Fibroblast of mammary gland (primary cell): Measurements from ENCODE around the gene PCSK6.
A peak's percentile ranks its signal among the peaks of the same experiment; 100 is the strongest.
"Not testable (repeated sequence)": the region's sequence is repeated elsewhere in the genome, so short reads cannot be mapped to it uniquely, and the experiment has no call there.

Experiments used
- DNase-seq: peaks from one replicate; pipeline ENCODE4 v3.0.0-alpha.2; 2010; ENCODE audit warnings: low read depth
- H3K4me3 ChIP-seq: 2 replicates; pipeline ENCODE4 v1.5.1; 2011; ENCODE audit warnings: low read depth, mild to moderate bottlenecking, low read length, moderate library complexity; ENCODE audit not compliant: control insufficient read depth
- TF ChIP-seq, protein P1 (sequence below): conservative IDR thresholded peaks from 2 replicates; pipeline ENCODE4 v1.5.1; 2011; ENCODE audit warnings: low read depth, low read length, inconsistent platforms; ENCODE audit not compliant: control insufficient read depth, insufficient read depth

PCSK6 gene

DNA sequence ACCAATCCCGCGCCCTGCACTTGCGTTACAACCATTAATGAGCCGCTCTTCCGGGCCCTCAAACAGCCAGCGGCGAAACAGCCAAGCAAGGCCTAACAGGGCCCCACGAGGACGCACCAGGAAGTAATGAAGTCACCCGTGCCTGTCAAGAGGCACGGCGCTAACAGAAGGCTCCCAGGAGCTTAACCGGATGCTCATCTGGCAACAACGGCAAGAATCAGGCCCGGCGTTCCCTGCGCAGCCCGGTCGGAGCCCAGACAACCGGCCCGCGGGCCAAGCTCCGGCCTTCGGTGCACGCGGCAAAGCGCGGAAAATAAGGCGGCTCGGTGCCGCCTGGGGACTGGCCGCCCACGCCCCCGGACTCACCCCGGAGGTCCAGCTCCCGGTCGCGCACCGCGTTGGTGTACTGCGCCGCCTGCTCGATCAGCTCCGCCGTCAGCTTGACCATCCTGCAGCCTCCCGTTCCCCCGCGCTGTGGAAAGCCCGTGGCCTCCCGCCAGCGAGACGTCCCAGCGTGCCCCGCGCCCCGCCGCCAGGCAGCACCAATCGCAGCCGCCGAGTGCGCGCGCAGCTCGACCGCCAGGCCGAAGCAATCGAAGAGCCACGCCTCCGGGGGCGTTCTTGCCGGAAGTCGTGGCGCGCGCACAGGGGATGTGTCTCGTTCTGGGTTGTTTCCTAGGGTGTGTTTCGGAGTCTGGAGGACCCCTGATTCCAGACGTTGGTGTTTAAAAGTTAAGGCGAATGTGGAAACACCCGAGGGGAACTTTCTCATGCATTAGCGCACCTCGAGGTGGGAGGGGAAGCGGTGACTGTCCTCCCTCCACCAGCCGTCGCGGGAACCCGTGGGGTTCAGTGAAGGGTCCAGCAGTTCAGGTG, 194.5 kb downstream of the PCSK6 start, which contains the start of gene SNRPA1:
TSS of gene SNRPA1 (minus strand) at position 518 of the 876 bp plus-strand sequence. CDS start at position 448, 70 bp downstream.
- peak within 1 kb of the TSS; percentile 79 for H3K4me3 ChIP-seq
- DNase-seq, result peak; percentile 91
- TF ChIP-seq, protein P1, sequence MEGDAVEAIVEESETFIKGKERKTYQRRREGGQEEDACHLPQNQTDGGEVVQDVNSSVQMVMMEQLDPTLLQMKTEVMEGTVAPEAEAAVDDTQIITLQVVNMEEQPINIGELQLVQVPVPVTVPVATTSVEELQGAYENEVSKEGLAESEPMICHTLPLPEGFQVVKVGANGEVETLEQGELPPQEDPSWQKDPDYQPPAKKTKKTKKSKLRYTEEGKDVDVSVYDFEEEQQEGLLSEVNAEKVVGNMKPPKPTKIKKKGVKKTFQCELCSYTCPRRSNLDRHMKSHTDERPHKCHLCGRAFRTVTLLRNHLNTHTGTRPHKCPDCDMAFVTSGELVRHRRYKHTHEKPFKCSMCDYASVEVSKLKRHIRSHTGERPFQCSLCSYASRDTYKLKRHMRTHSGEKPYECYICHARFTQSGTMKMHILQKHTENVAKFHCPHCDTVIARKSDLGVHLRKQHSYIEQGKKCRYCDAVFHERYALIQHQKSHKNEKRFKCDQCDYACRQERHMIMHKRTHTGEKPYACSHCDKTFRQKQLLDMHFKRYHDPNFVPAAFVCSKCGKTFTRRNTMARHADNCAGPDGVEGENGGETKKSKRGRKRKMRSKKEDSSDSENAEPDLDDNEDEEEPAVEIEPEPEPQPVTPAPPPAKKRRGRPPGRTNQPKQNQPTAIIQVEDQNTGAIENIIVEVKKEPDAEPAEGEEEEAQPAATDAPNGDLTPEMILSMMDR, result no peak

DNA sequence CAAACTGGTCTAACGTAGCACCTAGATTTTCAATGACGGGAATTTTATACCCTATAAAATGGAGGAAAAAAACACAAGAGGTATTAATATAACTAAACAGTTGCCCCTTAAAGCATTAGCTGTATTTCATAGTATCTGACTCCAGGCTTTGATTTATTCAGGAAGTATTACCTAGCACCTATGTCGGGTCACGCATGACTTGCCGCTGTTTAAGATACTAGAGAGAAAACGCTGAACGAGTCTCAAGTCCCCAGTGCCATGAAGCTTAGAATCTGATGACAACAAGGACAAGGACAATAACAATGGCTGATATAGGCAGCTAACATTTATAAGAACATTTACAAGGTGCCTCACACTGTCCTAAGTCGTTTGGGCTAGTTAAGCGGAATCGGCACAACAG, 196.4 kb downstream of the PCSK6 start:
- TF ChIP-seq, protein P1, result no peak
- H3K4me3 ChIP-seq, result peak overlapping the region; percentile 79
- DNase-seq, result peak; percentile 13

DNA sequence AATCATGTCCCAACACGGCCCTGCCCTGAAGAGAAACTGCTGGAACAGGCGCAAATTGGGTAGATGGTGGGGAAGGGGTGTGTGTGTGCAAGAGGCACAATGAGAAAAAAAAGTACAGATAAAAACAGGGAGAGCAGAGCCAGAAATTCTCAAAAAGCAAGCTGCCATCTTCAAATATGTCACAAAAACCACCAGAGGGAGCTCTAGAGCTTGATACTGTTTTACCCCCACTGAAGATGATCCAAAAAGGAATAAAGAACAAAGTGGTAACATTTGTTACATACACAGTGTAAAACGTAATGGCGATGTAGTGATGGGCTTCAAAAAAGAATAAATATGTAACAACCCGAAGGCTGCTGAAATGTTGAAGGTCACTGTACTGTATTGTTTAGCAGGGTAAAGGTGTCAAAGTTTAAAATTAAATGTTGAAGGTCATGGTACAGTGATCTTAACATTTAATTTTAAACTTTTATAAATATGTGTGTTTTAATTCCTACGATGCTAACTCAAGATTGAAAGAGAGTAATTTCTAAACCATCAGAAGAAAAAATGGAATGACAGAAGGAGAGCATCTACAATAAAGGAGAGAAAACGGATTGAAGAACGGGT, 200.5 kb downstream of the PCSK6 start:
- DNase-seq, result peak; percentile 61
- TF ChIP-seq, protein P1, result peak; percentile 60
- no peak overlapping the region for H3K4me3 ChIP-seq

DNA sequence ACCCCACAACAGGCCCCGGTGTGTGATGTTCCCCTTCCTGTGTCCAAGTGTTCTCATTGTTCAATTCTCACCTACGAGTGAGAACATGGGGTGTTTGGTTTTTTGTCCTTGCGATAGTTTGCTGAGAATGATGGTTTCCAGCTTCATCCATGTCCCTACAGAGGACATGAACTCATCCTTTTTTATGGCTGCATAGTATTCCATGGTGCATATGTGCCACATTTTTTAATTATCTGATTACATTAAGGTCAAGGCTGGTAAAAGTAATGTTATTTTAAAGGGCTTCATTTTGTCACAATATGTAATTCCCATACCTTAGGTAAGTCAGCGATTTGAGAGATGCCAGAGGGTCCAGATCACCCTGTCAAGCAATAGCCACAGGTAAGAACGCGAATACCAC, 202.2 kb downstream of the PCSK6 start:
- not testable (repeated sequence) for DNase-seq, H3K4me3 ChIP-seq

DNA sequence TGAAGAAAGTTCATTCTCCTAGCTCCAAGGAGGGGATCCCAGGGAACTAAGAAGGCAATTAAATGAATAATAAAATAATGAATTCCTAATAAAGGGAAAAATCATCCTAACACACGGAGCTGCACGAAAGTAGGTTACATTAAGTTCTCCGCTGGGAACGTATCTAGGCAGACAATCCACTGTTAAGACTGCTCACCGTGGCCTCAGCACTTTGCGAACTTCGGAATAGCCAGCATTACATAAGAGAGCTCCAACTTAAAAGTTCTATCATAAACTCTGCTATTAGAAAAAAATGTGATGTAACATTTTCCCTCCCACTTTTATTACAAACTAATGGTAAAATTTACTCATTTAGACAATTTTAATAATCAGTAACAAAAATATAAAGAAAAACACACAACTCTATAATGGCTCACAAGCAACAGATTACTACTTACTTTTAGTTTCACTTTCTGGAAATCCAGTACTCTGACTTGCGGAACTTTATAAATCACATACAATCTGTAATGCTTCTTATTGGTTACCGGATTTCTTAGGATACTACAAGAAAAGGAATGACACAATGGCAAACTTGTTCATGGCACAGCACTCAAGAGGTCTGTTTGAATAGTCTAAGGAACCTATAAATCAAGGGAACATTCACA, 202.9 kb downstream of the PCSK6 start:
- no peak overlapping the region for H3K4me3 ChIP-seq
- DNase-seq, result no peak
- TF ChIP-seq, protein P1, result no peak

DNA sequence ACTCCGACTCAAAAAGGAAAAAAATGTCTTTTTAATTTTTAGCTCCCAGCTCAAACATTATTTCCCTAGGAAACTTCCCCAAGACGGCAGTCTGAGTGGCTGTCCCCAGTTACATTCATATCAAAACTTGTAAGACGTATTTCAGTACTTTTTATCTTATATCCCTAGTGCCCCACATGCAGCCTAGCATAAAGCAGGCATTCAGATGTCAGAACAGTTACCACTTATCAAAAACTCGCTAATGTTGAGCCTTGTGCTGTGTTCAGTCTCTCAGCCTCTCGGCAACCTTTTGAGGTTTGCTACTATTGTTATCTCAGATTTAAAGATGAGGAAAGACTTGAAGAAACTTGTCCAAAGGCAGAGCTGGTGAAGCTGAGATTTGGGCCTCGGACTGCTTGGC, 205.6 kb downstream of the PCSK6 start:
- H3K4me3 ChIP-seq, result no peak overlapping the region
- no peak for DNase-seq
- TF ChIP-seq, protein P1, result no peak

DNA sequence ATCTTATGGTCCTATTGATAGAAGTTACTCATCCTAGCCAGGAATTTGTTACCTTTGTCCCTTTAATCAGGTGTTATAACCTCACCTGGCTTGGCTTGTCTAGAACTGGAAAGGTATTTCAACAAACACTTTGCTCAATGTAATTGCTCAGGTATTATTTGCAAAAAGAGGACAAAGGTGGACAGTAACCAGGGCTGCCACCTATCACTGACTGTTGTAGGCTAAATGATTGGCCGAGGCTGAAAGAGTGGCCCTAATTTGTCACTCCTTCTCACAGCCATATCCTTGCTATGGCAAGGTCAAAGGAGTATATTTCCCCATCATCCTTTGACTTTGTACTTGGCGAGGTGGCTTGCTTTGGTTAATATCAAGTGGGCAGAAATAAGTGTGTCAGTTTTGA, 209.5 kb downstream of the PCSK6 start:
- TF ChIP-seq, protein P1, result no peak
- DNase-seq, result no peak
- no peak overlapping the region for H3K4me3 ChIP-seq
